NCI-H2107 (cell line): ENCODE measurements around the gene ZMIZ2.
"Not testable (repeated sequence)": the region's sequence is repeated elsewhere in the genome, so short reads cannot be mapped to it uniquely, and the experiment has no call there.

Experiments
- DNase-seq: peaks from one replicate; lab custom pipeline; 2025; lab: John Stamatoyannopoulos, UW

Gene ZMIZ2

GRCh38 chr7:44769776-44770294, 21.2 kb downstream of the ZMIZ2 start:
- DNase-seq, result no peak

GRCh38 chr7:44771358-44771757, 22.7 kb downstream of the ZMIZ2 start:
- DNase-seq, result no peak

GRCh38 chr7:44772440-44772839, 23.8 kb downstream of the ZMIZ2 start:
- DNase-seq, result no peak

- no peak for DNase-seq
These were observed 24.2 kb downstream of the ZMIZ2 start for GRCh38 chr7:44772867-44773266.

GRCh38 chr7:44774486-44774885, 25.8 kb downstream of the ZMIZ2 start:
- not testable (repeated sequence) for DNase-seq

GRCh38 chr7:44775383-44776107, 26.9 kb downstream of the ZMIZ2 start:
- DNase-seq, result no peak

GRCh38 chr7:44776211-44776610, 27.6 kb downstream of the ZMIZ2 start:
- no peak for DNase-seq

- no peak for DNase-seq
These were observed 33.8 kb downstream of the ZMIZ2 start for GRCh38 chr7:44782460-44782859.

GRCh38 chr7:44783407-44783806, 34.8 kb downstream of the ZMIZ2 start:
- no peak for DNase-seq

- DNase-seq, result no peak
These were observed 35.7 kb downstream of the ZMIZ2 start for GRCh38 chr7:44784364-44784763.

- DNase-seq, result not testable (repeated sequence)
These were observed 36.6 kb downstream of the ZMIZ2 start for GRCh38 chr7:44785218-44785617.

GRCh38 chr7:44787041-44787440, 38.4 kb downstream of the ZMIZ2 start:
- DNase-seq, result no peak

- DNase-seq, result no peak
These were observed 39.1 kb downstream of the ZMIZ2 start for GRCh38 chr7:44787762-44788161.

- no peak for DNase-seq
These were observed 41.3 kb downstream of the ZMIZ2 start for GRCh38 chr7:44789990-44790389.

- no peak for DNase-seq
These were observed 42.9 kb downstream of the ZMIZ2 start for GRCh38 chr7:44791278-44792219.

- DNase-seq, result no peak
These were observed 45.3 kb downstream of the ZMIZ2 start for GRCh38 chr7:44793919-44794318.

GRCh38 chr7:44794331-44794730, 45.7 kb downstream of the ZMIZ2 start:
- no peak for DNase-seq

GRCh38 chr7:44796034-44796503, 47.4 kb downstream of the ZMIZ2 start:
- DNase-seq, result no peak

- DNase-seq, result peak; percentile 96
These were observed 48.1 kb downstream of the ZMIZ2 start, which contains the start of gene PPIA for GRCh38 chr7:44796504-44797328. PPIA (plus strand) TSS chr7:44796681; CDS start chr7:44796725, 44 bp downstream.

GRCh38 chr7:44797329-44798258, 48.9 kb downstream of the ZMIZ2 start:
- DNase-seq, result peak; percentile 73
